HUES6 (cell line): ENCODE data around the gene ZNF436.
"Not testable (repeated sequence)": the region's sequence is repeated elsewhere in the genome, so short reads cannot be mapped to it uniquely, and the experiment has no call there.

Source experiments
- H3K27ac ChIP-seq: 2 replicates; pipeline ENCODE4 v1.7.0; 2013; ENCODE audit warnings: low read depth, mild to moderate bottlenecking, low read length, inconsistent platforms
- H3K27me3 ChIP-seq: 2 replicates; pipeline ENCODE4 v1.6.1; 2013; ENCODE audit warnings: low read length; ENCODE audit not compliant: control insufficient read depth, insufficient read depth
- H3K36me3 ChIP-seq: 2 replicates; pipeline ENCODE4 v1.6.1; 2013; ENCODE audit warnings: low read length; ENCODE audit not compliant: control insufficient read depth, insufficient read depth
- H3K4me1 ChIP-seq: 2 replicates; pipeline ENCODE4 v1.6.1; 2013; ENCODE audit warnings: low read length; ENCODE audit not compliant: control insufficient read depth, insufficient read depth
- H3K4me3 ChIP-seq: 2 replicates; pipeline ENCODE4 v1.5.1; 2013; ENCODE audit warnings: low read depth, low read length
- H3K9ac ChIP-seq: one replicate; pipeline ENCODE4 v1.6.1; 2013; ENCODE audit warnings: mild to moderate bottlenecking, low read length
- H3K9me3 ChIP-seq: 2 replicates; pipeline ENCODE4 v1.6.1; 2013; ENCODE audit warnings: low read depth, low read length; ENCODE audit not compliant: control insufficient read depth, insufficient read depth

Gene ZNF436

GRCh38 chr1:23392125-23392855 is 22.7 kb upstream of the ZNF436 start:
- Histone ChIP-seq H3K36me3 (no peaks in the 10 kb centered on the region), H3K4me1 (peaks cover 20% of the 10 kb centered on the region), H3K27ac (no peak overlapping the region), H3K27me3 (peaks cover 86% of the 10 kb centered on the region), H3K4me3 (no peak overlapping the region), H3K9me3 (peaks cover 10% of the 10 kb centered on the region), H3K9ac (no peak overlapping the region)

- Histone ChIP-seq H3K27ac (no peak overlapping the region), H3K9me3 (peaks cover 10% of the 10 kb centered on the region), H3K36me3 (no peaks in the 10 kb centered on the region), H3K27me3 (peaks cover 88% of the 10 kb centered on the region), H3K4me1 (peaks cover 13% of the 10 kb centered on the region), H3K9ac (no peak overlapping the region), H3K4me3 (no peak overlapping the region)
Measured at GRCh38 chr1:23389837-23390321, 20.2 kb upstream of the ZNF436 start.

GRCh38 chr1:23387494-23387893 is 17.9 kb upstream of the ZNF436 start:
- peaks cover 4% of the 10 kb centered on the region for H3K9me3 ChIP-seq
- H3K27ac ChIP-seq: no peak overlapping the region
- no peak overlapping the region for H3K9ac ChIP-seq
- H3K4me1 ChIP-seq: no peaks in the 10 kb centered on the region; the same call in 1 of the 2 replicates
- H3K36me3 ChIP-seq: no peaks in the 10 kb centered on the region
- H3K4me3 ChIP-seq: no peak overlapping the region
- H3K27me3 ChIP-seq: peaks cover 86% of the 10 kb centered on the region

- H3K9me3 ChIP-seq: no peaks in the 10 kb centered on the region; the same call in 1 of the 2 replicates
- no peaks in the 10 kb centered on the region for H3K36me3 ChIP-seq
- H3K4me1 ChIP-seq: no peaks in the 10 kb centered on the region; the same call in 1 of the 2 replicates
- no peak overlapping the region for H3K9ac ChIP-seq
- H3K27ac ChIP-seq: no peak overlapping the region
- H3K27me3 ChIP-seq: peaks cover 90% of the 10 kb centered on the region
- no peak overlapping the region for H3K4me3 ChIP-seq
Measured at GRCh38 chr1:23385119-23385621, 15.5 kb upstream of the ZNF436 start.

DNA sequence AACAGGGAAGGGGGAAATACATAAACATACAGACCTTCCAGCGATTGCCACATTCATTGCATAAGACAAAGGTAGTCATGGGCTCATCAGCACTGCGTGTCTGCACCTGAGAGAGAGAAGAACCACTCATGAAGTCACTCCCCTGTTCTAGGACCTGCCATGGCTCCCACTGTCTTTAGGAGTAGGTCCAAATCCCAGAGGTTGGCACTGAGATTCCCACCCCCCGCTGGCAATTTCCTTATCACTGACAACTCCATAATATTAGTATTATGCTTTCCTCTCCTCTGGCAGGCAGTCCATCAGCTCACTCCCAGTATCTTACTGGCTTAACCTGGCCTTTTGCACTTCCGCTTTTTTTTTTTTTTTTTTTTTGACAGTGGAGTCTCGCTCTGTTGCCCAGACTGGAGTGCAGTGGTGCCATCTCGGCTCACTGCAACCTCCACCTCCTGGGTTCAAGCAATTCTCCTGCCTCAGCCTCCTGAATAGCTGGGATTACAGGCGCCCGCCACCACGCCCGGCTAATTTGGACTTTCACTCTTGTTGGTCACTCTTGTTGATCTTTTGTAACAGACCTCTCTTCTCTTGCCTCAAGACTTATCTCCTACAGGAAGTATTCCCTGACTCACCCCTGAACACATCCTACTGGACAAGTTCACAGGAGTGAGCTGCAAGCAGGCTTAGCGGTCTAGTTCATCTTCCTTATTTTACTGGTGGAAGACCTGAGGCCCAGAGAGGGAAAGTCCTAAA is 14.8 kb upstream of the ZNF436 start:
- Histone ChIP-seq H3K27me3 (peaks cover 87% of the 10 kb centered on the region), H3K9me3 (no peaks in the 10 kb centered on the region; the same call in 1 of the 2 replicates), H3K9ac (no peak overlapping the region), H3K36me3 (no peaks in the 10 kb centered on the region), H3K4me1 (no peaks in the 10 kb centered on the region; the same call in 1 of the 2 replicates), H3K27ac (no peak overlapping the region), H3K4me3 (no peak overlapping the region)

GRCh38 chr1:23383577-23384311 is 14.1 kb upstream of the ZNF436 start:
- Histone ChIP-seq H3K36me3 (no peaks in the 10 kb centered on the region), H3K27me3 (peaks cover 85% of the 10 kb centered on the region), H3K4me3 (no peak overlapping the region), H3K9me3 (no peaks in the 10 kb centered on the region; the same call in 1 of the 2 replicates), H3K4me1 (no peaks in the 10 kb centered on the region; the same call in 1 of the 2 replicates), H3K27ac (no peak overlapping the region), H3K9ac (no peak overlapping the region)

- H3K27ac ChIP-seq: no peak overlapping the region
- no peaks in the 10 kb centered on the region for H3K36me3 ChIP-seq
- no peaks in the 10 kb centered on the region; the same call in 1 of the 2 replicates for H3K9me3 ChIP-seq
- no peak overlapping the region for H3K4me3 ChIP-seq
- H3K27me3 ChIP-seq: peaks cover 87% of the 10 kb centered on the region
- peaks cover 6% of the 10 kb centered on the region; the same call in 1 of the 2 replicates for H3K4me1 ChIP-seq
- no peak overlapping the region for H3K9ac ChIP-seq
Measured at GRCh38 chr1:23381233-23381885, 11.7 kb upstream of the ZNF436 start.

DNA sequence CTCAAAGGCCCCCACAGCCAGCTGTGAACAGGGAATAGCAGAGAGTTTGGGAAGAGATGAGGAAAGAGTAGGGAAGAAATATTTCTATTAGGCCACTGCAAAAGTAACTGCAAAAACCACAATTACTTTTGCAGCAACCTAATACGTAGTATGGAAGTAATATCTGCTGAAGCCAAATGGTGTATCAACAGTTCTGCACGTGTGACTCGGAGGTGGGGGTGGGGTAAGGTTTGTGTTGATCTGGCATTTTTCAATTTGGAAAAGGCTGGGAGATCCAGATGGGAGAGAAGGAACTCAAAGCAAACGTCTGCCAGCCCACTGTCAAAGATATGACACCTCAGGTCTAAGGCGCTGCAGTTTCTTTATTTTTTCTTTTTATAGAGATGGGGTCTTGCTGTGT is 11.1 kb upstream of the ZNF436 start:
- peaks cover 87% of the 10 kb centered on the region for H3K27me3 ChIP-seq
- H3K4me3 ChIP-seq: no peak overlapping the region
- H3K36me3 ChIP-seq: no peaks in the 10 kb centered on the region
- H3K27ac ChIP-seq: no peak overlapping the region
- no peaks in the 10 kb centered on the region; the same call in 1 of the 2 replicates for H3K9me3 ChIP-seq
- no peak overlapping the region for H3K9ac ChIP-seq
- peaks cover 6% of the 10 kb centered on the region; the same call in 1 of the 2 replicates for H3K4me1 ChIP-seq

GRCh38 chr1:23380236-23380635 is 10.6 kb upstream of the ZNF436 start:
- H3K27ac ChIP-seq, H3K36me3 ChIP-seq, H3K9ac ChIP-seq, H3K4me3 ChIP-seq, H3K9me3 ChIP-seq, H3K4me1 ChIP-seq: not testable (repeated sequence)
- peaks cover 87% of the 10 kb centered on the region for H3K27me3 ChIP-seq
